ENCODE data around the gene FKTN.
A peak's percentile ranks its signal among the peaks of the same experiment; 100 is the strongest.

Gene FKTN

GRCh38 chr9:105678781-105679180 is 120.8 kb downstream of the FKTN start:
- no peak for DNase-seq (ENCODE audit: low spot score)

GRCh38 chr9:105679257-105680022 is 121.5 kb downstream of the FKTN start:
- no peak for DNase-seq (ENCODE audit: low spot score)

GRCh38 chr9:105681313-105681712 is 123.4 kb downstream of the FKTN start:
- DNase-seq (ENCODE audit: low spot score), result no peak

GRCh38 chr9:105681724-105682123 is 123.8 kb downstream of the FKTN start:
- DNase-seq (ENCODE audit: low spot score), result peak; percentile 51

- no peak for DNase-seq (ENCODE audit: low spot score)
Observed at GRCh38 chr9:105683688-105684275, 125.9 kb downstream of the FKTN start.

- DNase-seq (ENCODE audit: low spot score), result no peak
Observed at GRCh38 chr9:105686936-105687335, 129.0 kb downstream of the FKTN start.
